Measurements from ENCODE around the gene NPPA.
A peak's percentile ranks its signal among the peaks of the same experiment; 100 is the strongest.

NPPA gene

GRCh38 chr1:11807133-11807532 is 40.5 kb downstream of the NPPA start:
- TF ChIP-seq CTCF (IDR thresholded peaks at IDR 0.05; ENCODE audit: control insufficient read depth, extremely low read depth, insufficient read depth): no peak
- peak overlapping the region; percentile 83 for H3K4me3 ChIP-seq (ENCODE audit: low read depth, low read length)
- DNase-seq (ENCODE audit: low read depth): no peak

- DNase-seq (ENCODE audit: low read depth): no peak
- peak overlapping the region; percentile 83 for H3K4me3 ChIP-seq (ENCODE audit: low read depth, low read length)
- no peak for TF ChIP-seq CTCF (IDR thresholded peaks at IDR 0.05; ENCODE audit: control insufficient read depth, extremely low read depth, insufficient read depth)
Measured at GRCh38 chr1:11806307-11806936, 41.2 kb downstream of the NPPA start.

- peak; percentile 96 for DNase-seq (ENCODE audit: low read depth)
- TF ChIP-seq CTCF (IDR thresholded peaks at IDR 0.05; ENCODE audit: control insufficient read depth, extremely low read depth, insufficient read depth): no peak
- peak within 1 kb of the TSS; percentile 83 for H3K4me3 ChIP-seq (ENCODE audit: low read depth, low read length)
Measured at GRCh38 chr1:11805422-11806306, 41.9 kb downstream of the NPPA start, which contains the start of the genes CLCN6 and MTHFR. CLCN6 (plus strand) TSS chr1:11806191; CDS start chr1:11806263, 72 bp downstream. MTHFR (minus strand) TSS chr1:11805964; CDS start chr1:11803116, 2,848 bp downstream.

GRCh38 chr1:11804666-11805421 is 42.7 kb downstream of the NPPA start:
- no peak for TF ChIP-seq CTCF (IDR thresholded peaks at IDR 0.05; ENCODE audit: control insufficient read depth, extremely low read depth, insufficient read depth)
- H3K4me3 ChIP-seq (ENCODE audit: low read depth, low read length): peak overlapping the region; percentile 83
- DNase-seq (ENCODE audit: low read depth): peak; percentile 19

GRCh38 chr1:11803924-11804665 is 43.5 kb downstream of the NPPA start:
- peak overlapping the region; percentile 83 for H3K4me3 ChIP-seq (ENCODE audit: low read depth, low read length)

GRCh38 chr1:11802973-11803885 is 44.4 kb downstream of the NPPA start:
- DNase-seq (ENCODE audit: low read depth): no peak
- no peak overlapping the region for H3K4me3 ChIP-seq (ENCODE audit: low read depth, low read length)
- TF ChIP-seq CTCF (IDR thresholded peaks at IDR 0.05; ENCODE audit: control insufficient read depth, extremely low read depth, insufficient read depth): no peak

More at GRCh38 chr1:11803924-11804665, 43.5 kb downstream of the NPPA start:
- peak; percentile 61 for DNase-seq (ENCODE audit: low read depth)

All from LNCaP clone FGC (cell line).